ENCODE data around the gene ACAN.

- no peak for TF ChIP-seq POLR2A (IDR thresholded peaks at IDR 0.05)
- TF ChIP-seq CTCF (IDR thresholded peaks at IDR 0.05): no peak
Observed at GRCh38 chr15:88797663-88798339, 5.4 kb upstream of the ACAN start.
